Caco-2 (cell line): ENCODE results near the gene C8G. TPM values are rescaled to one million over a fixed set of nuclear protein-coding genes. Genes with fewer than 3 reads are reported as not detected.
A peak's percentile ranks its signal among the peaks of the same experiment; 100 is the strongest.

Experiments
- BruUV-seq: library from RNA; stranded (reverse); fragments of 400-500 nt; replicated peaks from 2 replicates; lab custom pipeline; 2021; lab: Mats Ljungman, UMichigan
- CTCF ChIA-PET: fragments of 300-600 bp; sonication (Branson Sonifier 250); formaldehyde crosslinking; loops from one replicate; lab custom pipeline; 2022; ENCODE audit warnings: antibody characterized with exemption; lab: Charles Lee
- POLR2A ChIA-PET: fragments of 300-600 bp; sonication (Branson Sonifier 250); formaldehyde crosslinking; loops from one replicate; lab custom pipeline; 2022; ENCODE audit warnings: antibody characterized with exemption; lab: Charles Lee
- DNase-seq, 2 experiments: peaks; one replicate each; pipeline versions ENCODE4 v3.0.0 to v3.0.0-alpha.2; 2020 to 2022
- H3K27me3 ChIP-seq: replicated peaks from 2 replicates; pipeline ENCODE4 v1.6.0; 2011; ENCODE audit warnings: low read length; ENCODE audit not compliant: control insufficient read depth, insufficient read depth
- H3K36me3 ChIP-seq: 2 replicates; pipeline ENCODE4 v1.5.1; 2011; ENCODE audit warnings: low read length; ENCODE audit not compliant: control insufficient read depth, insufficient read depth
- H3K4me1 ChIP-seq: fragments of 250-450 bp; sonication (Bioruptor Pico); 2 replicates; pipeline ENCODE4 v1.5.1; 2020; ENCODE audit warnings: mild to moderate bottlenecking
- H3K4me3 ChIP-seq: 2 replicates; pipeline ENCODE4 v1.5.1; 2011; ENCODE audit warnings: low read depth, mild to moderate bottlenecking, control low read depth, low read length
- H3K9me3 ChIP-seq: fragments of 250-450 bp; sonication (Bioruptor Pico); 2 replicates; pipeline ENCODE4 v1.5.1; 2020; ENCODE audit warnings: mild to moderate bottlenecking, moderate library complexity
- H3K27ac Mint-ChIP-seq: one replicate; pipeline ENCODE4 v1.8.0; 2022; ENCODE audit warnings: mixed read lengths; ENCODE audit not compliant: unreplicated experiment
- H3K27me3 Mint-ChIP-seq: one replicate; pipeline ENCODE4 v1.8.0; 2022; ENCODE audit warnings: mixed read lengths; ENCODE audit not compliant: insufficient read depth, unreplicated experiment
- H3K36me3 Mint-ChIP-seq: one replicate; pipeline ENCODE4 v1.8.0; 2022; ENCODE audit warnings: mild to moderate bottlenecking, mixed read lengths; ENCODE audit not compliant: insufficient read depth, unreplicated experiment
- H3K4me1 Mint-ChIP-seq: one replicate; pipeline ENCODE4 v1.8.0; 2022; ENCODE audit warnings: low read depth, mixed read lengths; ENCODE audit not compliant: unreplicated experiment
- H3K4me3 Mint-ChIP-seq: one replicate; pipeline ENCODE4 v1.8.0; 2022; ENCODE audit warnings: mild to moderate bottlenecking, moderate library complexity, mixed read lengths; ENCODE audit not compliant: unreplicated experiment
- H3K9me3 Mint-ChIP-seq: one replicate; pipeline ENCODE4 v1.8.0; 2022; ENCODE audit warnings: mixed read lengths; ENCODE audit not compliant: unreplicated experiment
- CTCF ChIP-seq, 2 experiments: fragments of 200-600 bp in 1 of 2; IDR thresholded peaks; 1 replicate in 1 of 2; 2 replicates in 1 of 2; pipeline versions ENCODE4 v1.5.1 to v1.8.0; 2011 to 2022; ENCODE audit warnings: antibody characterized with exemption in 1 of 2, control low read depth in 1 of 2, inconsistent platforms in 1 of 2, low read depth in 1 of 2, low read length in 1 of 2, mild to moderate bottlenecking in 1 of 2, moderate library complexity in 1 of 2; ENCODE audit not compliant: insufficient read depth in 1 of 2, severe bottlenecking in 1 of 2, unreplicated experiment in 1 of 2
- intact Hi-C: fragments of 100-400 bp; cut with micrococcal nuclease; formaldehyde crosslinking; loops from one replicate; pipeline ENCODE4 v1.10.0; 2022; ENCODE audit not compliant: unreplicated experiment
- total RNA-seq: library from RNA; stranded (reverse); gene quantifications from 2 replicates; pipeline ENCODE4 v1.2.3, GENCODE V29; 2022

C8G gene
- total RNA-seq, 1 experiment from 2014 or later: 0.77 TPM

GRCh38 chr9:136963341-136963740, 18.3 kb downstream of the C8G start:
- Mint-ChIP-seq H3K27ac (peak overlapping the region; percentile 15), H3K36me3 (peaks cover 11% of the 10 kb centered on the region), H3K27me3 (no peaks in the 10 kb centered on the region), H3K9me3 (no peaks in the 10 kb centered on the region), H3K4me1 (no peaks in the 10 kb centered on the region), H3K4me3 (no peak overlapping the region)
- POLR2A ChIA-PET: no interaction called here
- CTCF ChIA-PET: no interaction called here
- DNase-seq: no peak
- no TSS peak for BruUV-seq
- Histone ChIP-seq H3K4me3 (no peak overlapping the region), H3K4me1 (peaks cover 18% of the 10 kb centered on the region), H3K27me3 (no peaks in the 10 kb centered on the region), H3K9me3 (no peaks in the 10 kb centered on the region), H3K36me3 (no peaks in the 10 kb centered on the region)
- no peak for TF ChIP-seq CTCF (IDR thresholded peaks at IDR 0.05; ENCODE audit: insufficient read depth in 1 of 2, low read depth in 1 of 2, low read length in 1 of 2, severe bottlenecking in 1 of 2, unreplicated experiment in 1 of 2)
- intact Hi-C loops: no loop called here

DNA sequence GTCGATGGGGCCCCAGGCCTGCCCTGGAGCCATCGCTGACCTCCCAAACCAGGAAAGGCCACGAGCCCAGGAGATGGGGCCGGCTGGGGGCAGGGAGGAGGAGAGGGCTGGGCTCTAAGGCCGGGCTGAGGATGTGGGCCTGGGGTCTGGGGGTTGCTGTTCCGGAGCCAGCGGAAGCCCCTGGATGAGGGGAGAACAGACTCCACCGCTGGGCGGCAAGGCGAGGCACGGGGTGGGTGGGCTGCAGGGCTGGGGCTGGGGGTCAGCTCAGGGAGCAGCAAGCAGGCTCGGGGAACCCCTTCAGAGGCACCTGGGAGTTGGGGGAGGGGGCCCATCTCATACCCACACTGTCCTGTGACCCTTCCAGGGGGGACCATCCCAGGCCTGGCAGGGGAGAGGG, 18.7 kb downstream of the C8G start:
- no peak overlapping the region for H3K4me3 Mint-ChIP-seq
- BruUV-seq: no TSS peak
- POLR2A ChIA-PET: no interaction called here
- intact Hi-C loops: no loop called here
- H3K9me3 ChIP-seq: no peaks in the 10 kb centered on the region
- no peak overlapping the region for H3K4me3 ChIP-seq
- H3K27me3 Mint-ChIP-seq: no peaks in the 10 kb centered on the region
- CTCF ChIA-PET: no interaction called here
- H3K36me3 Mint-ChIP-seq: peaks cover 11% of the 10 kb centered on the region
- no peaks in the 10 kb centered on the region for H3K27me3 ChIP-seq
- no peak for DNase-seq
- no peaks in the 10 kb centered on the region for H3K4me1 Mint-ChIP-seq
- no peak overlapping the region for H3K27ac Mint-ChIP-seq
- H3K4me1 ChIP-seq: peaks cover 18% of the 10 kb centered on the region
- TF ChIP-seq CTCF (IDR thresholded peaks at IDR 0.05; ENCODE audit: insufficient read depth in 1 of 2, low read depth in 1 of 2, low read length in 1 of 2, severe bottlenecking in 1 of 2, unreplicated experiment in 1 of 2): no peak
- no peaks in the 10 kb centered on the region for H3K9me3 Mint-ChIP-seq
- H3K36me3 ChIP-seq: no peaks in the 10 kb centered on the region

- no peaks in the 10 kb centered on the region for H3K36me3 ChIP-seq
- no peak overlapping the region for H3K4me3 Mint-ChIP-seq
- peaks cover 18% of the 10 kb centered on the region for H3K4me1 ChIP-seq
- BruUV-seq: no TSS peak
- POLR2A ChIA-PET: no interaction called here
- CTCF ChIA-PET: no interaction called here
- TF ChIP-seq CTCF (IDR thresholded peaks at IDR 0.05; ENCODE audit: insufficient read depth in 1 of 2, low read depth in 1 of 2, low read length in 1 of 2, severe bottlenecking in 1 of 2, unreplicated experiment in 1 of 2): no peak
- no peaks in the 10 kb centered on the region for H3K4me1 Mint-ChIP-seq
- H3K27me3 Mint-ChIP-seq: no peaks in the 10 kb centered on the region
- intact Hi-C loops: no loop called here
- peaks cover 11% of the 10 kb centered on the region for H3K36me3 Mint-ChIP-seq
- no peaks in the 10 kb centered on the region for H3K9me3 Mint-ChIP-seq
- H3K27ac Mint-ChIP-seq: no peak overlapping the region
- no peak overlapping the region for H3K4me3 ChIP-seq
- no peaks in the 10 kb centered on the region for H3K27me3 ChIP-seq
- DNase-seq: peak in 1 of 2 experiments; percentile 78
- H3K9me3 ChIP-seq: no peaks in the 10 kb centered on the region
Measured at GRCh38 chr9:136964171-136964689, 19.2 kb downstream of the C8G start.
